Measurements from ENCODE around the gene CELA2B.
A peak's percentile ranks its signal among the peaks of the same experiment; 100 is the strongest.
"Not testable (repeated sequence)": the region's sequence is repeated elsewhere in the genome, so short reads cannot be mapped to it uniquely, and the experiment has no call there.

CELA2B gene

GRCh38 chr1:15475752-15476314, at the start of gene CELA2B:
Gene CELA2B (plus strand): TSS chr1:15476104. CDS start chr1:15476126, 22 bp downstream.
- DNase-seq: no peak

DNA sequence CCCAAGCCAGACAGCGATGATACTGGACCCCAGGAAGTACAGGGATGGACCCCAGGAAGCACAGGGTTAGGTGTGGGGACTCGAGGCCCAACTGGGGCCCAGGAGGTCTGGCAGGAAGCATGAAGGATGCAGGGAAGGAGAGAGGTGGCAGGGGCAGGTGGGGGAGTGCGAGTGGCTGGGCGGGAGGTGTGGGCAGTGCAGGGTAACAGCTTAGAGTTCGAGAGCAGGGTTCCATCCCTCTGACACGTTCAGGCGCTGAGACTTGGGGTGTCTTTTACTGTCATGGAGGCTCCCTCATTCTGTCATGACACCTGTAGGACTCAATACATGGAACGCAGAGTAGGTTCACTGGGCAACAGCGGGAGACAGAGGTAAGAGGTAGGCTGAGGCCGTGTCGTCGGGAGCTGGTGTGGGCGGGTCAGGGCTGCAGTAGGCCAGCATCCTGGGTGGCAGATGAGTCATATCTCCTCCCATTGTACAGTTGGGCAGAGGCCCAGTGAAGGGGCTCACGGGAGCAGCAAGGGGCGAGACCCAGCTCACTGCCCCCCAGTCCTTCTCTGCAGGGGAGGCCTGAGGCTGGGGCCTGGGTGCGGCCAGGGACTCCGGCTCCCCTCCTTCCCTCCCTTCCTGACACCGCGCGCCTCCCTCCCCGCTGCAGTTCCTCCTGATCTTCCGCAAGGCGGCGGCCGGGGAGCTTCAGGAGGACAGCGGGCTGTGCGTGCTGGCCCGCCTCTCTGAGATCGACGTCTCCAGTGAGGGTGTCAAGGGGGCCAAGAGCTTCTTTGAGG, 49.2 kb upstream of the CELA2B start:
- no peak for DNase-seq

GRCh38 chr1:15427280-15427666, 48.6 kb upstream of the CELA2B start:
- no peak for DNase-seq

- not testable (repeated sequence) for DNase-seq
Observed at GRCh38 chr1:15428252-15428651, 47.7 kb upstream of the CELA2B start.

GRCh38 chr1:15428815-15429435, 47.0 kb upstream of the CELA2B start:
- DNase-seq: no peak

- no peak for DNase-seq
Observed at GRCh38 chr1:15429701-15430149, 46.2 kb upstream of the CELA2B start.

DNA sequence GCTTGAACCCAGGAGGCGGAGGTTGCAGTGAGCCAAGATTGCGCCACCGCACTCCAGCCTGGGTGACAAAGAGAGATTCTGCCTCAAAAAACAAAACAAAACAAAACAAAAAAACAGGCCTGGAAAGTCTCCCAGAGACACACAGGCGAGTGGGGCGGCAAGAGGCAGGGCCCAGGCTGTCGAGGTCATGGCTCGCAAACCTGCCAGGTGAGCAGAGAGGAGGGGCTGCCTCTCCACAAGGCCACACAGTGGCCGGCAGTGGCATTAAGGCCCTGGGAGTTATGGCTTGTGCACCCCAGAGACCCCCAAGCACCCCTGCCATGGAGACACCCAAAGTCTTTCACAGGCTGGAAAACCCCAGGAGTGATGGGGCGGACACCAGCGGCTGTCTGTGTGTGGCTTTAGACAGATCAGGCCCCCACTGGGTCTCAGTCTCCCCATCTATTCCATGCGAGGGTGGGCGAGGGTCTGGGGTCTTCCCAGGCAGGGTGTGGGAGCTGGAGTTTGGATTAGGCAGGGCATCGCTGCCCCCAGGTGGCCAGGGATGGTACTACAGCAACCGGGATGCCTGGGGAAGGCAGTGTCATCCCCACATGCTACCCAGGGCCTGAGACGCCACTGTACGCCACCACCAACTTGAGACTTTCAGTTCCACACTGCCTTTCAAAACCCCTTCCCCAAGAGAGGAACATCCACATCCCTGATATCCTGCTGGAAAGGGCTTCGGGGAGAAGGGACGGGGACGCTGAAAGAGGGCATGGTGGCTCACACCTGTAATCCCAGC, 44.9 kb upstream of the CELA2B start:
- peak; percentile 43 for DNase-seq

DNA sequence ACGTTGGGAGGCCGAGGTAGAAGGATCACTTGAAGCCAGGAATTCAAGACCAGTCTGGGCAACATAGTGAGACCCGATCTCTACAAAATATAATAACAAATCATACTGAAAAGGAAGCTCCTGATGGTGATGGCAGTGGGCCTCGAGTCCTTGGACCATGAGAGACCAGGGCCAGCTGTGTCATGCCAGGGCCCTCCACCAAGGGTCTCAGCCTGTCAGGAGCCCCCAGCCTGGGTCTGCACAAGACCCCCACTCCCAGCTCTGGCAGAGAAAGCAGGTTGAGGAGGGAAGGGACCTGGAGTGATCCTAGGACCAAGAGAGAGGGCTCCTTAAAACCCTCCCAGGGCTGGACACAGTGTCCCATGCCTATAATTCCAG, 44.3 kb upstream of the CELA2B start:
- no peak for DNase-seq

GRCh38 chr1:15432324-15432723, 43.6 kb upstream of the CELA2B start:
- DNase-seq: no peak

- DNase-seq: no peak
Observed at GRCh38 chr1:15433471-15433870, 42.4 kb upstream of the CELA2B start.

- not testable (repeated sequence) for DNase-seq
Observed at GRCh38 chr1:15434739-15435138, 41.2 kb upstream of the CELA2B start.

- no peak for DNase-seq
Observed at GRCh38 chr1:15435239-15436077, 40.4 kb upstream of the CELA2B start.

- DNase-seq: no peak
Observed at GRCh38 chr1:15436881-15437442, 38.9 kb upstream of the CELA2B start.

DNA sequence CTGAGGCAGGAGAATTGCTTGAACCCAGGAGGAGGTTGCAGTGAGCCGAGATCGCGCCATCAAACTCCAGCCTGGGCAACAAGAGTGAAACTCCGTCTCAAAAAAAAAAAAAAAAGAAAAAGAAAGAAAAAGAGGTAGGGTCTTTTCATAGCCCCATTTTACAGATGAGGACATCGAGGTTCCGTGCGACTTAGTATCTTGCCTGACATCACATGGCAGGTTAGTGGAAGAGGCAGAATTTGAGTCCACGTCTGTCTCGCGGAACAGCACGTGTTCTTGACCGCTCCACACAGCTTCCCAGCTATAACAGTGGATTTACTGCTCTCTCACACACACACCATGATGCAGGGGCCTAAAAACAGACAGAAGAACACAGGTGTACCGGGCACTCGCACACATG, 36.6 kb upstream of the CELA2B start:
- no peak for DNase-seq

DNA sequence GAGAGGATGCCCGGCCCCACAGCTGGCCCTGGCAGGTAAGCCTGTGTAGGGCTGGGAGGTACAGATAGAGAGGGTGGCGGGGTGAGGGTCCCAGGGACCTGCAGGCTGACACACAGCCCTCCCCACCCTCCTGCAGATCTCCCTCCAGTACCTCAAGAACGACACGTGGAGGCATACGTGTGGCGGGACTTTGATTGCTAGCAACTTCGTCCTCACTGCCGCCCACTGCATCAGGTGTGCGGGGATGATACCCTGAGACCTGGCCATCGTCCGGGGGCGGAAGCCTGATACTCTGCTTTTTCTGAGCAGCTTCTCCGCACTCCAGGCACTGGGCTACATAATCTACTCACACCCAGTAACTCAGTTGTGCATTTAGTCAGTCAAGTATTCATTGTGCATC, 35.5 kb upstream of the CELA2B start:
- no peak for DNase-seq

GRCh38 chr1:15441247-15441646, 34.7 kb upstream of the CELA2B start:
- DNase-seq: no peak

GRCh38 chr1:15442119-15442518, 33.8 kb upstream of the CELA2B start:
- DNase-seq: no peak

DNA sequence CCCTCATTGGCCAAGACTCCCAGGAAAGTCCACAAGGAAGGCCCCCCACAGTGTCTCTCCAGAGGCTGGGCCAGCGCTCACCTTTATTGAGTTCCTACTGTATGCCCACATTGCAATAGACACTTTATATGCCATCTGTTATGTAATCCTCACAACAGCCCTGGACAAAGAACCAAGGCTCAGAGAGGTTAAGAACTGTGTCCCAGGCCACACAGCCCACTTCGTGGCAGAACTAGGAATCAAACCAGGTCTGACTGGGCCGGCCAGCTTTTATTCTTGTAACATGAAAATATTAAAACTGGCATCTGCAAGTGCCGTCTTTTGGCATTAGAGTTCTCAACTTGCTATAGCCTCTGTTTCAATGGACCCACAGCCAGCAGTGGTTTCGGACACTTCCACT, 33.1 kb upstream of the CELA2B start:
- DNase-seq: no peak

DNA sequence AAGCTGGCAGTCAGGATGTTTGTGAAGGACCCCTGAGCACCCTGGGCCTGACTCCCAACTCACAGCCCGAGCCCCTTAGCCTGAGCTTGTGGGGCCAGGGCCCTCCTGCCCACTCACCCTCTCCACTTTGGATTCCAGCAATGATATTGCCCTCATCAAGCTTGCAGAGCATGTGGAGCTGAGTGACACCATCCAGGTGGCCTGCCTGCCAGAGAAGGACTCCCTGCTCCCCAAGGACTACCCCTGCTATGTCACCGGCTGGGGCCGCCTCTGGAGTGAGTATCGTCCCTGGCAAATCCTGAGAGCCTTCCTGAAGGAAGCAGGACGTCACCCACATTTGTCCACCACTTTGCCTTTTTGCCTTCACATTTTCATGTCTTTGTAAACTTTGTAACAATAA, 32.6 kb upstream of the CELA2B start:
- DNase-seq: no peak

DNA sequence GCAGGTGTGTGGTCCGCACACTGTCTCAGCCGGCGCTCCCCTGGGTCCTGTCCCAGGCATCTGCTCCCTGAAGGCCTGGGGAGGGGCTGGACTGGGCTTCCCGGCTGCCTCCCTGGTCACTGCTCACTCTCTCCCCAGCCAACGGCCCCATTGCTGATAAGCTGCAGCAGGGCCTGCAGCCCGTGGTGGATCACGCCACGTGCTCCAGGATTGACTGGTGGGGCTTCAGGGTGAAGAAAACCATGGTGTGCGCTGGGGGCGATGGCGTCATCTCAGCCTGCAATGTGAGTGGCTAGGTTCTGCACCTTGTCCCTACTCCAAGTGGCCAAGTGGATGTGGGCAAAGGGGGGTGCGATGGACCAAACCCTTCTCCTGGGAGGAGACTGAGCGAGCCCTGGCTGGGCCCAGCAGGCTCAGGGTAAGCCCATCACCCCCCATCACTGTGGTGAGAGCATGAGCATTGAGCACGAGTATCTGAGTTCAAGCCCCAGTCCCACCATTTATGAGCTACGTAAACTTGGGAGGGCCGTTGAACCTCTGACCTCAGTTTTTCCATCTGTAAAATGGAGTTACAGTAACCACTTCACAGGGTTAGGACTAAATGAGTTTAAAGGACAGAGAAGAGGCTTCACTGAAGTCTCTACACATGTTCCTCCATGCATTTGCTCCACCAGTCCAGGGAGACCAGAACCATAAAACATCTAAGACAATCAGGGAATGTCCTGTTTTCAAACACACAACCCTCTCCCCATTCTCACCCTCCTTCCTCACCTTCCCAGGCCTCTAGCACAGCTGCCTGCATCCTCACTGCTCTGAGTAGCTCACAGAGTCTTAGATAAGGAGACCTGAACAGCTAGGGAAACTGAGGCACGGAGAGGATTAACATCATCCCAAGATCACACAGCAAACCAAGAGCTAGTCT, 31.2 kb upstream of the CELA2B start:
- no peak for DNase-seq
